K562 (cell line): ENCODE measurements around the gene DHDH. TPM values are rescaled to one million over a fixed set of nuclear protein-coding genes. Genes with fewer than 3 reads are reported as not detected.

Experiments
- BACH1 ChIP-seq: fragments of 200-800 bp; sonication (Bioruptor generic); IDR thresholded peaks from 2 replicates; pipeline ENCODE4 v1.6.1; 2016; ENCODE audit warnings: missing genetic modification characterization, missing compliant biosample characterization
- BRCA1 ChIP-seq, 2 experiments: fragments of 450-650 bp in 1 of 2; sonication (generic) in 1 of 2; formaldehyde crosslinking in 1 of 2; IDR thresholded peaks; 2 replicates each; pipeline versions ENCODE4 v1.5.0 to v1.6.1; 2017 to 2020; ENCODE audit warnings: mild to moderate bottlenecking in 1 of 2, missing genetic modification reagents in 1 of 2
- BRF1 ChIP-seq: IDR thresholded peaks from 3 replicates; pipeline ENCODE4 v1.6.1; 2011; ENCODE audit warnings: borderline replicate concordance, mild to moderate bottlenecking; ENCODE audit not compliant: insufficient read length; ENCODE audit errors: extremely low read depth
- DDX20 ChIP-seq: fragments of 450-650 bp; IDR thresholded peaks from 2 replicates; pipeline ENCODE4 v1.6.1; 2016; ENCODE audit warnings: missing genetic modification characterization, low read depth, mild to moderate bottlenecking, missing compliant biosample characterization, moderate library complexity
- ELF1 ChIP-seq: fragments of 200-800 bp; sonication (Bioruptor generic); IDR thresholded peaks from 2 replicates; pipeline ENCODE4 v1.6.1; 2016; ENCODE audit warnings: missing genetic modification characterization, missing compliant biosample characterization
- FOS ChIP-seq: IDR thresholded peaks from 3 replicates; pipeline ENCODE4 v1.6.1; 2011; ENCODE audit not compliant: insufficient read length; ENCODE audit errors: extremely low read depth
- FOXM1 ChIP-seq, 2 experiments: fragments of 450-650 bp in 1 of 2; sonication (generic) in 1 of 2; formaldehyde crosslinking in 1 of 2; IDR thresholded peaks; 2 replicates each; pipeline versions ENCODE4 v1.6.1 to v1.9.0; 2017 to 2022; ENCODE audit warnings: low read depth in 2 of 2, mild to moderate bottlenecking in 2 of 2, missing genetic modification reagents in 1 of 2, moderate library complexity in 1 of 2
- HNRNPLL ChIP-seq: fragments of 200-400 bp; formaldehyde crosslinking; IDR thresholded peaks from 2 replicates; pipeline ENCODE4 v1.6.1; 2017; ENCODE audit warnings: low read length, low read depth, mild to moderate bottlenecking; ENCODE audit not compliant: poor library complexity, severe bottlenecking
- KHSRP ChIP-seq: fragments of 450-650 bp; IDR thresholded peaks from 2 replicates; pipeline ENCODE4 v1.6.1; 2017
- LARP7 ChIP-seq: fragments of 450-650 bp; IDR thresholded peaks from 2 replicates; pipeline ENCODE4 v1.6.1; 2016
- MEF2D ChIP-seq: conservative IDR thresholded peaks from 2 replicates; pipeline ENCODE4 v1.6.1; 2016; ENCODE audit warnings: low read depth, missing genetic modification characterization, missing compliant biosample characterization
- MYC ChIP-seq, 2 experiments: fragments of 250-450 bp in 1 of 2; sonication (Bioruptor Pico) in 1 of 2; IDR thresholded peaks; 2 replicates each; pipeline versions ENCODE4 v1.5.1 to v1.6.1; 2012 to 2021; ENCODE audit warnings: low read depth in 2 of 2, borderline replicate concordance in 1 of 2, improper control_type of control experiment in 1 of 2, low read length in 1 of 2, mild to moderate bottlenecking in 1 of 2, moderate library complexity in 1 of 2
- RHOXF2B ChIP-seq: fragments of 250-450 bp; sonication (Bioruptor Pico); conservative IDR thresholded peaks from 2 replicates; pipeline ENCODE4 v1.5.1; 2021
- STAT5A ChIP-seq: IDR thresholded peaks from 2 replicates; pipeline ENCODE4 v1.6.1; 2012; ENCODE audit warnings: low read length, inconsistent platforms, borderline replicate concordance
- STAT5B ChIP-seq: fragments of 250-450 bp; sonication (Bioruptor Pico); IDR thresholded peaks from 2 replicates; pipeline ENCODE4 v1.8.0; 2021; ENCODE audit warnings: mild to moderate bottlenecking, inconsistent platforms
- STAT6 ChIP-seq: sonication (generic); formaldehyde crosslinking; IDR thresholded peaks from 2 replicates; pipeline ENCODE4 v1.8.1; 2023; ENCODE audit warnings: mild to moderate bottlenecking, missing genetic modification reagents
- ZFP1 ChIP-seq: fragments of 450-650 bp; formaldehyde crosslinking; IDR thresholded peaks from 2 replicates; pipeline ENCODE4 v1.4.0; 2020; ENCODE audit warnings: mild to moderate bottlenecking, mixed read lengths
- ZNF121 ChIP-seq: sonication (generic); formaldehyde crosslinking; conservative IDR thresholded peaks from 2 replicates; pipeline ENCODE4 v1.8.0; 2022; ENCODE audit warnings: missing genetic modification reagents
- ZNF583 ChIP-seq: fragments of 250-450 bp; sonication (Bioruptor Pico); IDR thresholded peaks from 2 replicates; pipeline ENCODE4 v1.4.0; 2020
- ZNF75A ChIP-seq: fragments of 450-650 bp; formaldehyde crosslinking; IDR thresholded peaks from 2 replicates; pipeline ENCODE4 v1.4.0; 2020; ENCODE audit warnings: mild to moderate bottlenecking
- polyA plus RNA-seq, 8 experiments: library from polyadenylated mRNA; depleted of rRNA in 4 of 8; stranded (reverse) in 5 of 8; unstranded in 3 of 8; fragments of >200 nt; fragmentation: Nextera tagmentation in 2 of 8; fragmentation: Illumina TruSeq in 1 of 8; extraction: Ambion mirVana in 2 of 8; extraction: Trizol in 1 of 8; gene quantifications; 2 replicates each; pipeline versions ENCODE4 v1.2.1 to v1.2.3, GENCODE V29; 2011 to 2014; ENCODE audit warnings: inconsistent platforms in 1 of 8, missing spikeins in 1 of 8
- total RNA-seq, 7 experiments: library from RNA; depleted of rRNA in 6 of 7; stranded (reverse); fragments of >200 nt in 6 of 7; fragmentation: Illumina TruSeq in 2 of 7; extraction: Trizol in 2 of 7; gene quantifications; 2 replicates each; pipeline versions ENCODE4 v1.2.1 to v1.2.3, GENCODE V29; 2011 to 2021; ENCODE audit warnings: low replicate concordance in 1 of 7
- TF ChIP-seq, protein P1 (sequence below), 3 experiments: IDR thresholded peaks in 2 of 3; conservative IDR thresholded peaks in 1 of 3; 2 replicates each; pipeline ENCODE4 v1.5.1; 2011 to 2012; ENCODE audit warnings: low read length in 3 of 3, mild to moderate bottlenecking in 3 of 3, control low read depth in 2 of 3, improper control_type of control experiment in 1 of 3, inconsistent platforms in 1 of 3, low read depth in 1 of 3, mixed read lengths in 1 of 3, moderate library complexity in 1 of 3; ENCODE audit not compliant: insufficient read depth in 2 of 3
- TF ChIP-seq, protein P2 (sequence below): fragments of 450-650 bp; formaldehyde crosslinking; IDR thresholded peaks from 2 replicates; pipeline ENCODE4 v1.4.0; 2020; ENCODE audit warnings: mild to moderate bottlenecking, mixed read lengths

Gene DHDH
- total and polyA plus RNA-seq, 9 of the 15 experiments (the other 6 are each of a cell fraction or from before 2014, with no cell fraction given): 0.37 to 1.9 (median 0.87) TPM

DNA sequence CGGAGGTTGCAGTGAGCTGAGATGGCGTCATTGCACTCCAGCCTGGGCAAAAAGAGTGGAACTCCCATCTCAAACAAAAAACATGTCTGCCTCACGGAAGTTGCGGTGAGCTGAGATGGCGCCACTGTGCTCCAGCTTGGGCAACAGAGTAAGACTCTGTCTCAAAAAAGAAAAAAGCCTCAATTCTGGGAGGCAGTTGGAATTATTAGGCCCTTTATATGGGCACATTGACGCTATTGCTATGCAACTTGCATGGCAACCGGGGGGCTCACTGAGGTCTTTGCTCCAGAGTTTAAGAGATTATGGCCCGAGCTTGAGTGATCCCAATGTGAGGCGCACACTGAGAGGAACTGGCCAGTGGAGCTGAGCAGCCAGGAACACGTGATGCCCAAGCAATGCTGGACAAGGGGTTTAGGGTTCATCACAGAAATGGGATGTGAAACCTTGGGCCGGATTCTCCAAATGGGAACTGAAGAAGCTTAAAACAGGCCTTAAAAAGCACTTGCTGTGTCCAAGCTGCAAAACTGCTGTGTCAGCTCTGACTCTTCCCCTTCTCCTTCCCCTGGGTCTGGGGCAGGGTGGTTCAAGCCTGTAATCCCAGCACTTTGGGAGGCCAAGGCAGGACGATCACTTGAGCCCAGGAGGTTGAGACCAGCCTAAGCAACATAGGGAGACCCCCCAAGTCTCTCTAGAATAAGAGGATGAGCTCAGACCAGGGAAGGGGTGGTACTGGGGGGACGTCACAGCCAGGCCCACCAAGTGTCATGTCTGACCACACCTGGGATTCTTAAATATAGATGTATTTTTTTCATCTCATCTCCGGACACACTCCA lies 34.1 kb downstream of the DHDH start (continued):
- no peak; the same call in 1 of the 2 replicates for TF ChIP-seq MYC (IDR thresholded peaks at IDR 0.05; ENCODE audit: low read depth, low read length)
- TF ChIP-seq MYC (CRISPR knock-in tag; IDR thresholded peaks at IDR 0.05; ENCODE audit: borderline replicate concordance, low read depth): peak; percentile 54
- no peak for TF ChIP-seq BRCA1 (IDR thresholded peaks at IDR 0.05)
- no peak for TF ChIP-seq BRCA1 (CRISPR knock-in tag; IDR thresholded peaks at IDR 0.05)
- TF ChIP-seq RHOXF2B (CRISPR knock-in tag): peak; percentile 70
- TF ChIP-seq HNRNPLL: peak; percentile 79
- no peak for TF ChIP-seq STAT5B (CRISPR knock-in tag)
- no peak for TF ChIP-seq BRF1
- TF ChIP-seq ELF1 (tag): peak; percentile 62; the same call in 1 of the 2 replicates
- TF ChIP-seq FOXM1 (IDR thresholded peaks at IDR 0.05; ENCODE audit: low read depth): no peak
- TF ChIP-seq FOXM1 (CRISPR knock-in tag; IDR thresholded peaks at IDR 0.05; ENCODE audit: low read depth): no peak
- TF ChIP-seq ZNF121 (CRISPR knock-in tag): no peak
- TF ChIP-seq, protein P1, sequence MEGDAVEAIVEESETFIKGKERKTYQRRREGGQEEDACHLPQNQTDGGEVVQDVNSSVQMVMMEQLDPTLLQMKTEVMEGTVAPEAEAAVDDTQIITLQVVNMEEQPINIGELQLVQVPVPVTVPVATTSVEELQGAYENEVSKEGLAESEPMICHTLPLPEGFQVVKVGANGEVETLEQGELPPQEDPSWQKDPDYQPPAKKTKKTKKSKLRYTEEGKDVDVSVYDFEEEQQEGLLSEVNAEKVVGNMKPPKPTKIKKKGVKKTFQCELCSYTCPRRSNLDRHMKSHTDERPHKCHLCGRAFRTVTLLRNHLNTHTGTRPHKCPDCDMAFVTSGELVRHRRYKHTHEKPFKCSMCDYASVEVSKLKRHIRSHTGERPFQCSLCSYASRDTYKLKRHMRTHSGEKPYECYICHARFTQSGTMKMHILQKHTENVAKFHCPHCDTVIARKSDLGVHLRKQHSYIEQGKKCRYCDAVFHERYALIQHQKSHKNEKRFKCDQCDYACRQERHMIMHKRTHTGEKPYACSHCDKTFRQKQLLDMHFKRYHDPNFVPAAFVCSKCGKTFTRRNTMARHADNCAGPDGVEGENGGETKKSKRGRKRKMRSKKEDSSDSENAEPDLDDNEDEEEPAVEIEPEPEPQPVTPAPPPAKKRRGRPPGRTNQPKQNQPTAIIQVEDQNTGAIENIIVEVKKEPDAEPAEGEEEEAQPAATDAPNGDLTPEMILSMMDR (IDR thresholded peaks at IDR 0.05 in 2 of 3, conservative IDR thresholded peaks at IDR 0.05 in 1 of 3; ENCODE audit: insufficient read depth in 2 of 3, low read depth in 1 of 3, low read length in 3 of 3): no peak
- peak; percentile 78 for TF ChIP-seq BACH1 (tag)
- TF ChIP-seq DDX20 (tag): no peak
- no peak for TF ChIP-seq ZNF75A (CRISPR knock-in tag)
- TF ChIP-seq STAT6 (CRISPR knock-in tag): peak; percentile 74; the same call in 1 of the 2 replicates
- TF ChIP-seq, protein P2, sequence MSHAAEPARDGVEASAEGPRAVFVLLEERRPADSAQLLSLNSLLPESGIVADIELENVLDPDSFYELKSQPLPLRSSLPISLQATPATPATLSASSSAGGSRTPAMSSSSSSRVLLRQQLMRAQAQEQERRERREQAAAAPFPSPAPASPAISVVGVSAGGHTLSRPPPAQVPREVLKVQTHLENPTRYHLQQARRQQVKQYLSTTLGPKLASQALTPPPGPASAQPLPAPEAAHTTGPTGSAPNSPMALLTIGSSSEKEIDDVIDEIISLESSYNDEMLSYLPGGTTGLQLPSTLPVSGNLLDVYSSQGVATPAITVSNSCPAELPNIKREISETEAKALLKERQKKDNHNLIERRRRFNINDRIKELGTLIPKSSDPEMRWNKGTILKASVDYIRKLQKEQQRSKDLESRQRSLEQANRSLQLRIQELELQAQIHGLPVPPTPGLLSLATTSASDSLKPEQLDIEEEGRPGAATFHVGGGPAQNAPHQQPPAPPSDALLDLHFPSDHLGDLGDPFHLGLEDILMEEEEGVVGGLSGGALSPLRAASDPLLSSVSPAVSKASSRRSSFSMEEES (CRISPR knock-in tag): peak; percentile 58
- TF ChIP-seq STAT5A: no peak; the same call in 1 of the 2 replicates
- TF ChIP-seq ZFP1 (CRISPR knock-in tag): peak; percentile 10; the same call in 1 of the 2 replicates
- TF ChIP-seq MEF2D (tag): no peak
- no peak for TF ChIP-seq ZNF583 (CRISPR knock-in tag)
- no peak for TF ChIP-seq LARP7
- no peak for TF ChIP-seq KHSRP
- TF ChIP-seq FOS: no peak
